Middle frontal gyrus (tissue), 1 donor: ENCODE data around the gene UFM1.
"Not testable (repeated sequence)": the region's sequence is repeated elsewhere in the genome, so short reads cannot be mapped to it uniquely, and the experiment has no call there.

Experiments used
- DNase-seq: peaks from one replicate; pipeline ENCODE4 v3.0.0-alpha.2; 2015; ENCODE audit warnings: low spot score; ENCODE audit errors: extremely low spot score

Gene UFM1

GRCh38 chr13:38349390-38350113, at the start of gene UFM1:
Gene UFM1, plus strand, starts transcription at chr13:38349851. Its CDS starts 69 bp downstream, at chr13:38349920.
- peak; percentile 76 for DNase-seq

DNA sequence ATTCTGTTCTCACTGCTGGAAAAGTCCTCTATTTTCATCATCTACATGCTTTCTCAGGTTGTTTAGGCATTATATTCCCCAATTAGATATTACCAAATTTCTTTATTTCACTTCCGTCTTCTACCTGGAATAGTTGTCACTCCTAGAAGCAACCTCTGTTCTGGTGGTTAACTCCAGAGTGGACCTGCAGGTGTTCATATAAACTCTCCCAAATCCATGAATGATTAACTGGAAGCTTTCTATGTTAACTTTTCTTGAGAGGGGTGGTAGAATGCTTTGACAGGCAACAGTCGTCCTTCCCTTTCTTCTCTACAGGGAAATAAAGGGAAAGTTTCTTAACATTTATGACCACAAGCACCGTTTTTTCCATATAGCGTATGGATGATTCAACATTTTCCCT, 48.4 kb upstream of the UFM1 start:
- no peak for DNase-seq

DNA sequence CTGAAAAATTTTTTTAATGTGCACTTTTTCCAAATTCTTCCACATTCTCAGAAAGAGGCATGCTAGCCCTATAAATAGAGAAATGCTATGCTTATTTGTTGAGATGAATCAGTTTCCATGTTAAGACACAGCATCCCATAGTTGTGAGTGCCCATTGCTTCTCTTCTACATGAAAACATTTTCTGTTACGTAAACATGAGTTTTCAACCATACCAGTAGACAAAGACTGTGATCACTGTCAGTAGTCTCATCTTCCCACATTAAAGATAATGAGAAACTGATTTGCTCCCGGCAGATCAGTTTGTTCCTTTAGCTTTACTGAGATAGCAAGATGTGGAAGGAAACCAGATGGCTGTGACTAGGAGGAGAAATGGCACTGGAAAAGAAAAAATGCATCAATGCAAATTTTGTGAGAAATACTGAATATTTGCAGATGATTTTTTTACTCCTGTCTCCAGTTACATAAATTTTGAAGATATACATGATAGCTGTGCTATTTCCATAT, 45.8 kb upstream of the UFM1 start:
- DNase-seq = peak; percentile 19

DNA sequence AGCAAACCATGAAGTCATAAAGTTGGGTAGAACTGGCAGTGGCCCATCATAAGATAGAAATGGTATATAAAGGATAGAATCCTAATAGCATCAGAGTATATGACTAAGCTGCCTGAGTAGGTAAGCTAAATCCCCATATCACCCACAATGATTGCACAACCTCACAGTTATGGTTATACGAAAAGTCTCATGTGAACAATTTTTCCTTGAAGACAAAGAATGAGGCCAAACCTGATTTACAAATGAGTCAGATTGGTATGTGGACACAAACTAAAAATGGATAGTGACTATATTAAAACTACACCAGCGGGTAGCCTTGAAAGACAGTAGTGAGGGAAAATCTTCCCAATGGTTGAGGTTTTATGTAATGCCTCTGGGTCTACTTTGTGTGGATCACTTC, 40.9 kb upstream of the UFM1 start:
- DNase-seq = peak; percentile 26

- no peak for DNase-seq
Observed at GRCh38 chr13:38309397-38309796, 40.3 kb upstream of the UFM1 start.

DNA sequence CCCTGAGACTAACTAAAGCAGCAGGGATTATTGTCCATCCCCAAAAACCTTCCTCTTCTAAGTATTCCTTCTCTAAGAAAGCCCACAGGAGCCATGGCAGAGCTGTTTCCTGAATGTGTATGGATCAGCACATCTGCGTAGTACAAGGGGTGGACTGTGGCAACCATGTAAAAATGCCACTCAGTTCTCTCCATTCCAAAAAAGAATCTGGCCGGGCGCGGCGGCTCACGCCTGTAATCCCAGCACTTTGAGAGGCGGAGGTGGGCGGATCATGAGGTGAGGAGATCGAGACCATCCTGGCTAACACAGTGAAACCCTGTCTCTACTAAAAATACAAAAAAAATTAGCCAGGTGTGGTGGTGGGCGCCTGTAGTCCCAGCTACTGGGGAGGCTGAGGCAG, 38.5 kb upstream of the UFM1 start:
- DNase-seq = not testable (repeated sequence)

GRCh38 chr13:38316129-38316528, 33.5 kb upstream of the UFM1 start:
- no peak for DNase-seq

- DNase-seq = no peak
Observed at GRCh38 chr13:38321654-38322053, 28.0 kb upstream of the UFM1 start.

DNA sequence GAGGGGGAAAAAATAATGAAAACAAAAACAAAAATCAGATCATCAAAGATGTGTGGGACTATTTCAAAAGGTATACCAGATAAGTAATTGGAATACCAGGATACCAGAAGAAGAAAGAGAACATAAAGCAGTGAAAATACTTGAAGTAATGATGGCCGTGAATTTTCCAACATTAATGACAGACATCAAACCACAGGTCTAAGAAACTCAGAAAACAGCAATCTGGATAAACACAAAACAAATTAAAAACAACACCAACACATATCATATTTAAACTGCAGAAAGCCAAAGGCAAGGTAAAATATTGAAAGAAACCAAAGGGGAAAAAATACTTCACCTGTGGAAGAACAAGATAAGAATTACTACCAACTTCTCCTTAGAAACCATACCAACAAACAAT, 24.2 kb upstream of the UFM1 start:
- no peak for DNase-seq

- DNase-seq = no peak
Observed at GRCh38 chr13:38328699-38329098, 21.0 kb upstream of the UFM1 start.

DNA sequence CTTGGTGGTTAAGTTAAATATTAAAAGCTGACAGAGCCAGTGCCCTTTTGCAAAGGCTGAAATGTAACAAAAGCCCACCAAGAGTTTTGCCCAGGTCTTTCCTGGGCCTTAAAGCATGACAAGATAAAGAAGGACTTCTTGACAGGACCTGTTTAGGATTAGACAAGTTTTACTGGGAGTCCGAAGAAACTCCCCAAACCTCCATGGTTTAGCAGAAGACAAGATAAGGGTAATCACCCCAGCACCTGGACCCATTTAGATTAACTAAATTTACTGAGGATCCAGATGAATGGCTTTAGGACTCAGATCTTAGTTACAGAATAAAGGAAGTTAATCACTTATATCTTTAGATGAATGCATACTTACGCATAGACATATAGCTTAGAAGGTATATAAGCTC, 14.8 kb upstream of the UFM1 start:
- DNase-seq = no peak

DNA sequence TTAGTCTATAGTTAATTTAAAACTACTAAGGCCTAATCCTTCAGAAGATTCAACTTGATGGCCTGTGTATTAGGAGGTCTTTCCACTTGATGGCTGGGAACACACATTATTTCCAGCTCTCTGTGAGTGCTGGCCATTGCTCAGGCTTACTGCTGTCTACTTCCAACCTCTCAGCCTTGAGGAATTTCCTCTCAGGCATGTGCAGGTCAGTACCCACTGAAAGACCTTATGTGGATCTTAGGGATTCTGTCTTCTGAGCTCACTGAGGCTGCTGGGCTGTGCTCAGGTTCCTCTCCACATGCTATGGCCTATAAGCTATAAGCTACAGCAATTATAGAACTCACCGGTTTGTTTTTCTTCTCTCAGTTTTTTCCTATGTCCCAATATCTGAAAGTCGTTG, 11.6 kb upstream of the UFM1 start:
- DNase-seq = no peak

- DNase-seq = no peak
Observed at GRCh38 chr13:38340624-38341023, 9.0 kb upstream of the UFM1 start.

DNA sequence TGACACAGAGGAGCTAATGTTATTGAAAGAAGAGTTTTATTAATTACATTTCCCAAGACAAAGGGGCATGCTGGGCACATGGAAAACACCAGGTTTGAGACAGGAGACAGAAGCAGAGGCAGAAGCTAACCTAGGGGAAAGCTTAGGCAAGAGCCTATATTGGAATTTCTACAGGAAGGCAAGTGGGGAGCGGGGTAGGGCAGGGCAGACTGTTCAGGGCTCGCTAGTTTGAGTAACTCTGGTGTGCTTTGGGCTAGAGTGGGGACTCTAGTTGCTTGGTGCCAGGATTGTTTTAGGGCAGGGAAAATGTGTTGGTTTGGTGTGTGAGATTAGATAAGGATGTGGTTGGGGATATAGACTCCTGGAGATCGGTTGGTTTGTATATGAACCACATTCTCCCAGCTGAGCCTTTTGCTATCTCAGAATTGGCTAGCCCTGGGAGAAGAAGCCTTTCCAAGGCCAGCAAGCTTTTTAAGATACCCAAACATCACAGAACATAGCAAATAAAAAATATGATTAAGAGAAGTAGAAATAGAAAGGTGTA, 8.4 kb upstream of the UFM1 start:
- no peak for DNase-seq

DNA sequence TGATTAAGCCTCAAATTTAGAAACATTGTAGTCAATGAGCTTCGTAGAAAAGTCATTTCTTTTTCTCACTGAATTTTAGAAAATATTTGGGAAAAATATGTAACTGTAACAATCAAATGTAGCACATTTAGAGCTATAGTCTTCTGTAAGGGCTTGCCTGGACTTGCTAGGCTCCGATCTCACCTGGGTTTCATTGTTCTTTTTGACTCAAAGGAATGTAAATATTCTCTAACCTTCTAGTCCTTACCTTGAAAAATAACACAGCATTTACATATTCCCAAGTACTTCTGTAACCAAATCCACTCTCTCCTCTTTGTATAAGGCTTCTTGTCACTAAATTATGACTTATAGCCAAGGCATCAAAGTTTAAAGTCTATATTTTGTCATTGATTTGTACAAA, 2.9 kb upstream of the UFM1 start:
- DNase-seq = no peak

DNA sequence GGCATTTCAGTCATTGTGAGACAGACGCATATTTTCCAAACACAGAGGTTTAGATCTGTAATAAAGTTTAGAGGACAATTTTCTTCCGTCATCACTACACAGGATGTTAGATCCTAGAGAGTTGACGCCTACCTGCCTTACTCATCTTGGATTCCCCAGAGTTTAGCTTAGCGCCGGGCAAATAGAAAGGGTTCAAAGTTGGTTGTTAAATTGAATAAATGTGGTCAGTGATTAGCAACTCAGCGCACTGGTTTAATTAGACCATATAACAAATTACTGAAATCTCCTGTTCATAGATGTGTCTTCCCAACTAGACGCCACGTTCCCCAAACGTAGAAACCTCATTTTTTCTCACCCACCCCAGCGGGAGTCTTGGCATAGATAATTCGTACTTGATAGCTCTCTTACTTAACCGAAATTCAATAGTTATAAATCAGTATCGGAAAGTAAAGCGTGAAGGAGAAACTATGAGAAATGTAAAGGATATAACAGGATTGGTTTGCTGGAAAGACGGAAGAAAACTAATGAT, 726 bp upstream of the UFM1 start:
- DNase-seq = no peak

GRCh38 chr13:38350114-38350617, 515 bp downstream of the UFM1 start:
- no peak for DNase-seq

GRCh38 chr13:38355595-38356119, 6.0 kb downstream of the UFM1 start:
- no peak for DNase-seq

DNA sequence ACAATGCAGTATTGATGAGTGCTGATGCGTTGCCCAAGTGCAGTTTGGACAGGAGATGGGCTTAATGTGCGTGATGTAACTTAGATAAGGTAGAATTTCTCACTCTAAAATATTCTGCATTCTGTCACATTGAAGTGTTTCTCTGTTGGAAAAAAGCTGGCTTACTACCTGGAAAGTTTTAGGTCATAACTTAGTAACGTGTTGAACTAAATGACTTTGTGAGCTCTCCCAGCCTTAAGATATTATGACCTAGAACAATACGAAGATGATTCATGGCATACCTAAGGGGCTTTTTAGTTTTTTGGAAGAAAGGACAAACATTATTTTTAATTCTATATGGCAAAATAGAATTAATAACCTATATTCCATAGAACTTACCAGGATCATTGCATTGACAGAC, 9.0 kb downstream of the UFM1 start:
- no peak for DNase-seq

DNA sequence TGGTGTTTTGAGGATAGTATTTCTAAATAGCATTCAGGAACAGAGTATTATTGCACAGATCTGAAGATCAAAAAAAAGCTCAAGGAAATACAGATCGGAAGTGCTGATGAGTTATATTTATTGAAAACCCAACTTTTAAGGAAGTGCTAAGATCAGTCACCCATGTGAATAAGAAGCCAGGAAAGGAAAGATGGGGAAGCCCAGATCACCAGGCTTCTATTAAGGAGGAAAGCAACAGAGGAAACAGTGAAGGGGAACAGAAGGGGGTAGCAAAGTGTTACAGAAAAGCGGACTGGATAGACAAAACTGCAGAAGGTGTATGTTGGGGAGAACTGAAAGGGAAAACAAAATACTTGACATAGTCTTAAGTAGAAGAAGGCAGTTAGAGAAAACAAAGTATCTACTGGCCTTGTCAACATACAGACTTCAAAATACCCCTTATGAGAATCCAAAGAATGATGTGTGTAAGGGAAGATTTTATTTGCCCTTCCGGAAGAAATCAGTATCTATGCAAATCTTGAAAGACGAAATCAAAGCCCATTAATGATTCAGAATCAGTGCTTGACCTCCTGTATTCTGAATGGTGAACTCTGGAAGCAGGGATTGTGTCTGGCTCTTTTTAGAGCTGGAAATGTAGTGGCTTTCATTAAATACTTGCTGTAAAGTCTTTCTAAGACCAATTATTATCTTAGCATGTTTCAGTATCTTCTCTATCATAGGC, 12.1 kb downstream of the UFM1 start:
- no peak for DNase-seq

GRCh38 chr13:38363219-38363618, 13.6 kb downstream of the UFM1 start:
- DNase-seq = no peak

DNA sequence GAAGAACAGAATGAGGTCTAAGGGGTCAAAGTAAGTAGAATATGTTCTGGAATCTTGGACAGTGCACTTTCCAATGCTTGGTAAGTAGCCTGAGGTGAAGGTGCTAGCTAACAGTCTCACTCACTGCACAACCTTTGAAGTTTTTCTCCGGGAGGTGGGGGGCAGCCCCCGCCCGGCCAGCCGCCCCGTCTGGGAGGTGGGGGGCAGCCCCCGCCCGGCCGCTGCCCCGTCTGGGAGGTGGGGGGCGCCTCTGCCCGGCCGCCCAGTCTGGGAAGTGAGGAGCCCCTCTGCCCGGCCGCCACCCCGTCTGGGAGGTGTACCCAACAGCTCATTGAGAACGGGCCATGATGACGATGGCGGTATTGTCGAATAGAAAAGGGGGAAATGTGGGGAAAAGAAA, 14.1 kb downstream of the UFM1 start:
- DNase-seq = not testable (repeated sequence)
